Upper lobe of right lung (tissue), 1 donor: ENCODE results near the gene RANBP1. TPM values are rescaled to one million over a fixed set of nuclear protein-coding genes. Genes with fewer than 3 reads are reported as not detected.

Experiments used
- ATAC-seq: fragments of 200-7000 bp; cut with Tn5 transposase; one replicate; pipeline ENCODE4 v1.9.1; 2020; ENCODE audit warnings: mild to moderate bottlenecking, moderate library complexity
- DNase-seq: peaks from one replicate; pipeline ENCODE4 v3.0.0-alpha.2; 2020
- H3K27ac ChIP-seq: fragments of 200-600 bp; one replicate; pipeline ENCODE4 v1.8.0; 2022
- H3K27me3 ChIP-seq: fragments of 200-600 bp; one replicate; pipeline ENCODE4 v1.8.0; 2022; ENCODE audit warnings: mild to moderate bottlenecking
- H3K36me3 ChIP-seq: fragments of 200-600 bp; one replicate; pipeline ENCODE4 v1.8.0; 2022
- H3K4me1 ChIP-seq: fragments of 200-600 bp; one replicate; pipeline ENCODE4 v1.8.0; 2022
- H3K4me3 ChIP-seq: fragments of 200-600 bp; one replicate; pipeline ENCODE4 v1.8.0; 2022; ENCODE audit warnings: mild to moderate bottlenecking
- H3K9me3 ChIP-seq: fragments of 200-600 bp; one replicate; pipeline ENCODE4 v1.8.0; 2022
- intact Hi-C: fragments of 100-400 bp; cut with DNase I; formaldehyde crosslinking; loops from one replicate; pipeline ENCODE4 v1.11.0; 2022
- total RNA-seq: library from RNA; stranded (reverse); fragmentation: NEBNext Ultra II Directional; extraction: Animal tissue kit (Norgen Biotek cat#: 25700); gene quantifications from one replicate; pipeline ENCODE4 v1.2.1, GENCODE V29; 2021
- TF ChIP-seq, protein P1 (sequence below): fragments of 200-600 bp; IDR thresholded peaks from one replicate; pipeline ENCODE4 v1.8.0; 2022; ENCODE audit warnings: antibody characterized with exemption
- donor health status: DM: no; HTN: yes; CAD: no; lungs with severe emphysema.

Gene RANBP1
- total RNA-seq, 1 donor from 2014 or later = 53.0 TPM

DNA sequence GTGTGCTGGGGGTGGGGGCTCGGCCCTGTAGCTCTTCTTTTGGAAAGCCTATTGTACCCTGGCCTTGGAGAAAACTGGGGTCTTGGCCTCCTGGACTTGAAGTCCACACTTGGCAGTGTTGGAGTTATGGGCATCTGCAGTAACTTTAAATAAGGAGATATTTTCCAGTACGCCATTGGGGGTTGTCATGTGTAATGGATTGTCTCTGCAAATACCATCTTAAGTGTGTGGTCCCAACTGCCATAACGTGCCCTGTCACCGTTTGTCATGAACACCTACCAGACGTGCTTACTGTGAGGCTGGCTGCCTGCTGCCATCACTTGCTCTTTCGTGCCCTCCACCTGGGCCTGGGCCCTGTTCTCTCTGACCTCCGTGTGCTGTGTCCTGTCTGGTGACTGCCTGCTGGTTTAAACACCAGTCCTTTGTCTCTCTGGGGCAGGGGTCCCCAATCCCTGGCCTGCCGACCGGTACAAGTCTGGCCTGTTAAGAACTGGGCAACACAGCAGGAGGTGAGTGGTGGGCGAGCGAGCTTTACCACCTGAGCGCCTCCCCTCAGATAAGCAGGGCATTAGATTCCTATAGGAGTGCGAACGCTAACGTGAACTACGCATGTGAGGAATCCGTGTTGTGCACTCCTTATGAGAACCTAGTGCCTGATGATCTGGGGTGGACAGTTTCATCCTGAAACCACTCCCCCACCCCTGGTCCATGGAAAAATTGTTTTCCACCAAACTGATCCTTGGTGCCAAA, 12.1 kb downstream of the RANBP1 start:
- ATAC-seq (no peak), DNase-seq (no peak)
- peaks cover 9% of the 10 kb centered on the region for H3K4me1 ChIP-seq
- H3K27ac ChIP-seq = no peak overlapping the region
- H3K27me3 ChIP-seq = no peaks in the 10 kb centered on the region
- no peak overlapping the region for H3K4me3 ChIP-seq
- peaks cover 26% of the 10 kb centered on the region for H3K36me3 ChIP-seq
- TF ChIP-seq, protein P1, sequence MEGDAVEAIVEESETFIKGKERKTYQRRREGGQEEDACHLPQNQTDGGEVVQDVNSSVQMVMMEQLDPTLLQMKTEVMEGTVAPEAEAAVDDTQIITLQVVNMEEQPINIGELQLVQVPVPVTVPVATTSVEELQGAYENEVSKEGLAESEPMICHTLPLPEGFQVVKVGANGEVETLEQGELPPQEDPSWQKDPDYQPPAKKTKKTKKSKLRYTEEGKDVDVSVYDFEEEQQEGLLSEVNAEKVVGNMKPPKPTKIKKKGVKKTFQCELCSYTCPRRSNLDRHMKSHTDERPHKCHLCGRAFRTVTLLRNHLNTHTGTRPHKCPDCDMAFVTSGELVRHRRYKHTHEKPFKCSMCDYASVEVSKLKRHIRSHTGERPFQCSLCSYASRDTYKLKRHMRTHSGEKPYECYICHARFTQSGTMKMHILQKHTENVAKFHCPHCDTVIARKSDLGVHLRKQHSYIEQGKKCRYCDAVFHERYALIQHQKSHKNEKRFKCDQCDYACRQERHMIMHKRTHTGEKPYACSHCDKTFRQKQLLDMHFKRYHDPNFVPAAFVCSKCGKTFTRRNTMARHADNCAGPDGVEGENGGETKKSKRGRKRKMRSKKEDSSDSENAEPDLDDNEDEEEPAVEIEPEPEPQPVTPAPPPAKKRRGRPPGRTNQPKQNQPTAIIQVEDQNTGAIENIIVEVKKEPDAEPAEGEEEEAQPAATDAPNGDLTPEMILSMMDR = no peak
- H3K9me3 ChIP-seq = no peaks in the 10 kb centered on the region
- intact Hi-C loops = no loop called here

DNA sequence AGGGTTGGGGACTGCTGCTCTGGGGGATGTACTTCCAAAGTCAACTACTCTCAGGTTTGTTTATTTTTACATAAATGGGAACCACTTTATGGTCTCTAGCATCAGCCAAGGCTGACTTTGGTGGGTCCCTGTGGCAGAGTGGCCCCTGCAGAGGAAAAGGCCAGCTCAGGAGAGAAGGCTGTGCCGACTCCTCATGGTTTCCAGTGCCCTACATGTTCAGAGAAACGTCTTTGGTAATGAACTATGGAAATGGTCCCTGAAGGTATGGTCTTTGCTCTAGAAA, 12.7 kb downstream of the RANBP1 start:
- intact Hi-C loops = no loop called here
- ATAC-seq (no peak), DNase-seq (no peak)
- Histone ChIP-seq H3K27ac (no peak overlapping the region), H3K36me3 (peaks cover 26% of the 10 kb centered on the region), H3K4me3 (no peak overlapping the region), H3K4me1 (peaks cover 14% of the 10 kb centered on the region), H3K9me3 (no peaks in the 10 kb centered on the region), H3K27me3 (no peaks in the 10 kb centered on the region)
- TF ChIP-seq, protein P1 = no peak

DNA sequence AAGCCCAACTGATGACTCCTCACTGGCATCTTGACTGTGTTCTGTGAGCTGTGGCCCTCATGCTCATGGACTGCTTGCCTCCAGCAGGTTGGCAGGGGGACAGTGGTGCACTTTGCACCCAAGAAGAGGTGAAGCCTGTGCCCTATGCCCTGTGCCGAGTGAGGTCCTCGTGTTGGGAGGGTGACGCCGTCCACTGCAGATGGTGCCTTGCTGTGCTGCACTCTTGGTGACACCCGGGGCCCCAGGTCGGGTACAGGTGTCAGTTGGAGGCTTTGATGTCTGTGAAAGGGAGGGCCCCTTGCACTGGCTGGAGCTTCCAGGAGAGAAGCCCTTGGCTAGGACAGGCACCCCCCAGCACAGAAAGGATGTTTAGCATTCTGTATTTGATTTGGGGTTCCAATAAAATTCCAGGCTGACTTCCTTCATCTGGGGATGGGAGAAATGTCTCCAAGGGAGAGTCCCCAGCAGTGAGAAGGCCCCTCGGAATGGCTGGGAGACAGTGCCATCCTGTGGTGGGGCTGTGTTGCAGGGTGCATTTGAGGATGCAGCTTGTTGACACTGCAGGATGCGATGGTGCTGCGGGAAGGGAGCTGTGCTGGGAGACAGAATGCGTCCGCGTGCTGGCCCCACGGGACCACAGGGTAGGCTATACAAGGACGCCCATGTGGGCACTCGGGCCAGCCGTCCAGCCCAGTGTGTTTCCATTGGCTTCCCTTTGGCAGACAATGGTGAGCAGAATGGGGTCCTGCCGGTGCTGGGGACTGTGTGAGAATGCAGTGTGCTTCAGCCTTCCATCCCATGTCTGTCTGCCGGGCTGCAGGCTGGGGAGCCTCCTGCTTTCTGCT, 13.2 kb downstream of the RANBP1 start:
- ATAC-seq (no peak), DNase-seq (no peak)
- intact Hi-C loops = no loop called here
- no peaks in the 10 kb centered on the region for H3K9me3 ChIP-seq
- no peak overlapping the region for H3K4me3 ChIP-seq
- no peaks in the 10 kb centered on the region for H3K27me3 ChIP-seq
- TF ChIP-seq, protein P1 = peak; percentile 20
- peaks cover 26% of the 10 kb centered on the region for H3K36me3 ChIP-seq
- no peak overlapping the region for H3K27ac ChIP-seq
- H3K4me1 ChIP-seq = peaks cover 19% of the 10 kb centered on the region

DNA sequence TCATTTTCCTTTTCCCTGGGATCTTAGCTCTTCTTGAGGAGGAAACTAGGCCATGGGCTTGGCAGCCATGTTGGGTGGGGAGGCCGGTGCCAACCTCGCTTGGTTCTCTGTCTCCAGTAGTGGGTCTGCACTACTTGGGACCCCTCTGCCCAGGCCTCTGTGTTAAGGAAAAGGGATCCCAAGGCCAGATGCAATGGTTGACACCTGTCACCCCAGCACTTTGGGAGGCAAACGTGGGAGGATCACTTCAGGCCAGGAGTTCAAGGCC, 13.8 kb downstream of the RANBP1 start:
- no peaks in the 10 kb centered on the region for H3K9me3 ChIP-seq
- TF ChIP-seq, protein P1 = no peak
- H3K4me3 ChIP-seq = no peak overlapping the region
- peaks cover 21% of the 10 kb centered on the region for H3K4me1 ChIP-seq
- no peak overlapping the region for H3K27ac ChIP-seq
- intact Hi-C loops = no loop called here
- no peak for ATAC-seq
- no peaks in the 10 kb centered on the region for H3K27me3 ChIP-seq
- H3K36me3 ChIP-seq = peaks cover 24% of the 10 kb centered on the region
- DNase-seq = no peak

DNA sequence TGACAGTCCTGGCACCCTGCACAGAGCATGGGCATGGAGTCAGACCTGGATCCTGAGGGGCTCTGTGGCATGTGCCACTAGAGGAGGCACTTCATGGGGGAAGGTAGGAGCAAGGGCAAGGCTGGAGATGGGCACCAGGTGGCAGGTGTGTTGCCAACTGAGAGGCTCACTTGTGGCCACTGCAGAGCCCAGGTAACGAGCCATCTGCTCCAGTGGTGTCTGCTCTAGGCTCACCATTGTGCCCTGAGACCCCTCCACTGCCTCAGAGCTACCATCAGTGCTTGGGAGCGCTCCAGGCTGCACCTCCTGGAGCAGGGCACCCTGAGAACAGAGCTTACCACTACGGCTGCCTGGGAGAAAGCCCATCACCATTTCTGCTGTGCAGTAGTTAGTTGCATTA, 14.4 kb downstream of the RANBP1 start:
- ATAC-seq = no peak
- no peaks in the 10 kb centered on the region for H3K27me3 ChIP-seq
- no peak overlapping the region for H3K27ac ChIP-seq
- peaks cover 26% of the 10 kb centered on the region for H3K4me1 ChIP-seq
- TF ChIP-seq, protein P1 = no peak
- H3K9me3 ChIP-seq = no peaks in the 10 kb centered on the region
- intact Hi-C loops = no loop called here
- H3K4me3 ChIP-seq = peak overlapping the region; percentile 96
- no peak for DNase-seq
- H3K36me3 ChIP-seq = peaks cover 19% of the 10 kb centered on the region
